ENCODE results near the gene IRAK3.

Gene IRAK3, protein sequence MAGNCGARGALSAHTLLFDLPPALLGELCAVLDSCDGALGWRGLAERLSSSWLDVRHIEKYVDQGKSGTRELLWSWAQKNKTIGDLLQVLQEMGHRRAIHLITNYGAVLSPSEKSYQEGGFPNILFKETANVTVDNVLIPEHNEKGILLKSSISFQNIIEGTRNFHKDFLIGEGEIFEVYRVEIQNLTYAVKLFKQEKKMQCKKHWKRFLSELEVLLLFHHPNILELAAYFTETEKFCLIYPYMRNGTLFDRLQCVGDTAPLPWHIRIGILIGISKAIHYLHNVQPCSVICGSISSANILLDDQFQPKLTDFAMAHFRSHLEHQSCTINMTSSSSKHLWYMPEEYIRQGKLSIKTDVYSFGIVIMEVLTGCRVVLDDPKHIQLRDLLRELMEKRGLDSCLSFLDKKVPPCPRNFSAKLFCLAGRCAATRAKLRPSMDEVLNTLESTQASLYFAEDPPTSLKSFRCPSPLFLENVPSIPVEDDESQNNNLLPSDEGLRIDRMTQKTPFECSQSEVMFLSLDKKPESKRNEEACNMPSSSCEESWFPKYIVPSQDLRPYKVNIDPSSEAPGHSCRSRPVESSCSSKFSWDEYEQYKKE

DNA sequence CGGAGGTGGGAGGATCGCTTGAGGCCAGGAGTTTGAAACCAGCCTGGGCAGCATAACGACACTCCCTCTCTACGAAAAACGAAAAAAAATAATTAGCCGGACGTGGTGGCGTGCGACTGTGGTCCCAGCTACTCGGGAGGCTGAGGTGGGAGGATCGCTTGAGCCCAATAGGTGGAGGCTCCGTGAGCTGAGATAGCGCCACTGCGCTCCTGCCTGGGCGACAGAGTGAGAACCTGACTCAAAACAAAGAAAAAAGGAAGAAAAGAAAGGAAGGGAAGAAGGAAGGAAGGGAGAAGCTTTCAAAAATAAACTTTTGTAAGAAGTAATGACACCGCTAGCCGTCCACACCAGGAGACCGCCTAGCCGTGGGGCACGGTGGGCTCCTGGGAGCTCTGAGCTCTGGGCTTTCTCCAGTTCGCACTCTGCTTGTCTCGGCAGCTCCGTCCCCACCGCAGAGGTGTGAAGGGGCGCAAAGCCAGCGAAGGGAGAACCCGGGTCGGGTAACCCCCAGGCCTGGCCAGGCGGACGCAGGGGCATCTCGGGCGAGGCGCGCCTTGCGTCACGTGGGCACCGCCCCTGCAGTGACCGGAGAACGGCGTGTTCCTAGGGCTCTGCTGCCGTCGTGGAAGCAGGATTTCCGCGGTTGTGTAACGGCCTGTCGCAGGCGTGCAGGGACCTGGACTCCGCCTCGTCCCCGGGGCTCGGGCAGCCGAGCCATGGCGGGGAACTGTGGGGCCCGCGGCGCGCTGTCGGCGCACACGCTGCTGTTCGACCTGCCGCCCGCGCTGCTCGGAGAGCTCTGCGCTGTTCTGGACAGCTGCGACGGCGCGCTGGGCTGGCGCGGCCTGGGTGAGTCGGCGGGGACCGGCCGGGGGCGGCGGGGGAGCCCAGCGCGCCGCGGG lies at the start of gene IRAK3:
Gene IRAK3 (plus strand): TSS at position 631 of the 902 bp plus-strand sequence. CDS start 86 bp downstream, at position 717.
- in situ Hi-C loops (cut with MboI; ENCODE audit: low sequenced_read_pairs), result no loop called here

- in situ Hi-C loops (cut with MboI; ENCODE audit: low sequenced_read_pairs), result no loop called here
Observed at GRCh38 chr12:66139328-66139727, 49.7 kb upstream of the IRAK3 start.

DNA sequence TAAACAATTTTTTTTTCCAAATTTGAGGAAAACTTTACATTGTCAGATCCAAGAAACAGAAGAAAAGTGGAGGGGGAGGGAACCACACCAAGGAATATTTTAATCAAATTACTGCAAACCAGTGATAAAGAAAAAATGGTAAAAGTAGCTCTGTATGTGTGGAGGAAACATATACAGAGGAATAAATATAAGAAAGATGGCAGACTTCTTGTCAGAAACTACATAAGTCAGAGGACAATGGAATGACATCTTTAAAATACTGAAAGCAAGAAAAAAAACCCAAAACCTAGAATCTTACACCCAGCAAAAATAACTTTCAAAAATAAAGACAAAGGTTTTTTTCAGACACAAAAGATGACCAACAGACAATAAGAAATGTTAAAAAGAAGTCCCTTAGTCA lies 48.3 kb upstream of the IRAK3 start:
- in situ Hi-C loops (cut with MboI; ENCODE audit: low sequenced_read_pairs), result no loop called here

DNA sequence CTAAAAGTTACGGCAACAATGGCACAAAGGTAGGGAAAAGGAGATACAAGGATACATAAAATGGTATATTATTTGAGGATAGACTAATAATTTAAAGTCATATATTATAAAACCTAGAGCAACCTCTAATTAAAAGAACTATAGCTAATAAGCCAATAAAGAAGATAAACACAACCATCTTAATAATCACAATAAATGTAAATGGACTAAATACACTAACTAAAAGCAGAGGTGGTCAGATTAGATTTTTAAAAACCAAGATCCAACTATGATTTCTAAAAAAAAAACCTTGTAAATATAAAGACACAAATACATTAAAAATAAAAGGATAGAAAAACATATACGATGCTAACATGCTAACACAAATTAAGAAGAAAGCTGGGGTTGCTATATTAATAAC lies 47.7 kb upstream of the IRAK3 start:
- in situ Hi-C loops (cut with MboI; ENCODE audit: low sequenced_read_pairs), result no loop called here

GRCh38 chr12:66142826-66143225 lies 46.2 kb upstream of the IRAK3 start:
- in situ Hi-C loops (cut with MboI; ENCODE audit: low sequenced_read_pairs), result no loop called here

GRCh38 chr12:66143868-66144267 lies 45.1 kb upstream of the IRAK3 start:
- in situ Hi-C loops (cut with MboI; ENCODE audit: low sequenced_read_pairs), result no loop called here

GRCh38 chr12:66144791-66145754 lies 43.9 kb upstream of the IRAK3 start:
- in situ Hi-C loops (cut with MboI; ENCODE audit: low sequenced_read_pairs), result no loop called here

GRCh38 chr12:66149702-66150398 lies 39.2 kb upstream of the IRAK3 start:
- in situ Hi-C loops (cut with MboI; ENCODE audit: low sequenced_read_pairs), result no loop called here

DNA sequence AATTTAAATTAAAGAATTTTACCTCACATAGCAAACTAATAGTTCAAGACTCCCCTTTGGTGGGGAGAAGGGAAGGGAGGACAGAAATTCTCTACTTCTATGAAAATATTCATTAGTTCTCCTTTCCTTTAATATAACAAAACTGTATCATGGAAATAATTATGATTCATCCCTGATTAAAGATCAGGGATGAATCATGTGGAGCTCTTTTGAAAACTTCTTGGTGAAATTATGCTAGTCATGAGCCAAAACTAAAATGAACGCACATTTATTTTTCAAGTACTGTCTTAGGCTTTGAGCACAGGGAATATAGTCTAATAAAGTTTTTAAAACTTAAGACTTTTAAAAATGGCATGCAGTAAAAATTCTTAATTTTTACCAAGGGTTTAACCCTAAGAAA lies 36.3 kb upstream of the IRAK3 start:
- in situ Hi-C loops (cut with MboI; ENCODE audit: low sequenced_read_pairs), result no loop called here

DNA sequence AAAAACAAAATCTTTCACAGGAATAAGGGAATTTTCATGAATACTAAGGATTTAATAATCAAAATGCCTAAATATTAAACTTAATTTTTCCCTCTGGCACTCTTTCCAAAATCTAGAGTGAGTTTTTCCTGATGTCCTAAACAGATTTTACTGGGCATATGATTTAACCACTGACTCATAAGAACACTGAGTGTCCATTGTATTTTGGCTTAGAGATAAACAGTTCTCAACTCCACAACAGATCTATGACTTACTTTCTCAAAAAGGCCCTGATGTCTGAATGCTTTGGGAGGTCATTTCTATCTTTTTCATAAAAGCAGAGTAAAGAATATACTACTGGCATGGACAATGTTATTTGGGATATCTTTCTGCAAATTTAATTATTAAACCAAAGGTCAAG lies 34.2 kb upstream of the IRAK3 start:
- in situ Hi-C loops (cut with MboI; ENCODE audit: low sequenced_read_pairs), result no loop called here

DNA sequence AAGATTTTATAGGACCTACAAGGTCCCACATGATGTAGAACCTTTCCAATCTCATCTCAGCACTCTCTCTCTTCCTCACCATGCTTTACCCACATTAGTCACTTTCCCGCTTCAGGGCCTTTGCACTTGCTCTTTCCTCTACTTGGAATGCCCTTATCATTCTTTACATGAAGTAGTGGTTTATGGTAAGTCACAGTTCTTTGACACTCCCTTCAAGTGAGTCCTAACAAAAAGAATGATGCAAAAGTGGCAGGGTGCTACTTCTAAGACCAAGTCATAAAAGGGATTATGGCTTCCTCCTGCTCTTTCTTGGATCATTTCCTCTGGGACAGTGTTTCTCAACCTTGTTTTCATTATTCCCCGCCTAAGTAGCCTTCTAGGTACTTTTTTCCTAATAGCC lies 32.4 kb upstream of the IRAK3 start:
- in situ Hi-C loops (cut with MboI; ENCODE audit: low sequenced_read_pairs), result no loop called here

DNA sequence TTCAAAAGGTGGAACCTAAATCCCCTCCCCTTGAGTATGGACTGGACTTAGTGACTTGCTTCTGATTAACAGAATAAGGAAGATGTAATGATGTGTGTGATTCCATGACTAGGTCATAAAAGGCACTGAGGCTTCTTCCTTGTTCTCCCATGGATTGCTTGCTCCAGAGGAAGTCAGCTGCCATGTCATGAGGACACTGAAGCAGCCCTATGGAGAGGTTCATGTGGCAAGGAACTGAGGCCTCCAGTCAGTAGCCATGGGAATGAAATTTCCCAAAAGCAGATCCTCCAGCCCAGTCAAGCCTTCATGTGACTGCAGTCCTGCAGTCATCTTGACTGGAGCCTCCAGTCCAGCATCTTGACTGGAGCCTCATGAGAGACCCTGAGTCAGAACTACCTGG lies 29.9 kb upstream of the IRAK3 start:
- in situ Hi-C loops (cut with MboI; ENCODE audit: low sequenced_read_pairs), result no loop called here

DNA sequence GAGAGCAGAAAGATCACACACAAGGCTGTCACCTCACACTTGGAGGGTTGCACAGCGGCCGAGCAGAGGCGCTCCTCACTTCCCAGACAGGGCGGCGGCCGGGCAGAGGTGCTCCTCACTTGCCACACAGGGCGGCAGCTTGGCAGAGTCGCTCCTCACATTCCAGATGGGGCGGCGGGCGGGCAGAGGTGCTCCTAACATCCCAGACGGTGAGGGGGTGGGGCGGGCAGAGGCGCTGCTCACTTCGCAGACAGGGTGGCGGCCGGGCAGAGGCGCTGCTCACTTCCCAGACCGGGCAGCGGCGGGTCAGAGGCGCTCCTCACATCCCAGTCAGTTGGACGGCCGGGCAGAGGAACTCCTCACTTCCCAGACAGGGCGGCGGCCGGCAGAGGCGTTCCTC lies 28.3 kb upstream of the IRAK3 start:
- in situ Hi-C loops (cut with MboI; ENCODE audit: low sequenced_read_pairs), result no loop called here

DNA sequence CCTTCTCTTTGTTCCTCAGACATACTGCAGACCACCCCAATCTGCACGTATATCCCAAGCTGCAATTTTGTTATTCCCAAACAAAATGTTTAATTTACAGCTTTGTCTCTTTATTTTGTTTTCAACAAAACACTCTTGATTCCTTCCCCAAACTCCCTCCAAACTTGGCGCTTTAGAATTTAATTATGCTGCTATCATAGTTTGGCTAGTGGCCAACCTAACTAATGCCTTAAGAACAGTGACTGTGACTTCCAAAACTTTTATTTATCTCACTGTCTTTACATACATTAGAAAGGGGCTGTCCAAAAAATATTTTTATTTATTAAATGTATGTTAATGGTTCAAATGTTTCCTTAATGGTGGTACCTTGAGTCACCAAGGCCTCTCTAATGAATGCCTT lies 26.3 kb upstream of the IRAK3 start:
- in situ Hi-C loops (cut with MboI; ENCODE audit: low sequenced_read_pairs), result no loop called here

GRCh38 chr12:66163289-66163688 lies 25.7 kb upstream of the IRAK3 start:
- in situ Hi-C loops (cut with MboI; ENCODE audit: low sequenced_read_pairs), result no loop called here

- in situ Hi-C loops (cut with MboI; ENCODE audit: low sequenced_read_pairs), result no loop called here
Observed at GRCh38 chr12:66164349-66164821, 24.6 kb upstream of the IRAK3 start.

DNA sequence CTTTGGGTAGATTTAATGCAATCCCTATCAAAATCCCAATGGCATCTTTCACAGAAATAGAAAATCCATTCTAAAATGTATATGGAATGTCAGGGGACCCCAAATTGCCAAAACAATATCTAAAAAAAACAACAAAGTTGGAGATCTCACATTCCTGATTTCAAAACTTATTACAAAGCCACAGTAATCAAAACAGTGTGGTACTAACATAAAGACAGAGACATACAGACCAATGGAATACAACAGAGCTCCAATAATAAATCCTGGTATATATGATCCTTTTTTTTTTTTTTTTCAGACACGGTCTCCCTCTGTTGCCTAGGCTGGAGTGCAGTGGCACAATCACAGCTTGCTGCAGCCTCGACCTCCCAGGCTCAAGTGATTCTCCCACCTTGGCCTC lies 23.9 kb upstream of the IRAK3 start:
- in situ Hi-C loops (cut with MboI; ENCODE audit: low sequenced_read_pairs), result no loop called here

DNA sequence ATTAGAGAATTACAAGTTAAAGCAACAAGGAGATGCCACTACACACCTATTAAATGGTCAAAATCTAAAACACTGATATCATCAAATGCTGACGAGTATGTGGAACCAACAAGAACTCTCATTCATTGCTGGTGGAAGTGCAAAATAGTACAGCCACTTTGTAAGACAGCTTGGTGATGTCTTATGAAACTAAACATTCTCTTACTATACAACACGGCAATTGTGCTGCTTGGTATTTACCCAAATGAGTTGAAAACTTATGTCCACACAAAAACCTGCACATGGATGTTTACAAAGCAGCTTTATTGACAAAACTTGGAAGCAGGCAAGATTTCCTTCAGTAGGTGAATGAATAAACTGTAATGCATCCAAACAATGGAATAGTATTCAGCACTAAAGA lies 22.5 kb upstream of the IRAK3 start:
- in situ Hi-C loops (cut with MboI; ENCODE audit: low sequenced_read_pairs), result no loop called here

DNA sequence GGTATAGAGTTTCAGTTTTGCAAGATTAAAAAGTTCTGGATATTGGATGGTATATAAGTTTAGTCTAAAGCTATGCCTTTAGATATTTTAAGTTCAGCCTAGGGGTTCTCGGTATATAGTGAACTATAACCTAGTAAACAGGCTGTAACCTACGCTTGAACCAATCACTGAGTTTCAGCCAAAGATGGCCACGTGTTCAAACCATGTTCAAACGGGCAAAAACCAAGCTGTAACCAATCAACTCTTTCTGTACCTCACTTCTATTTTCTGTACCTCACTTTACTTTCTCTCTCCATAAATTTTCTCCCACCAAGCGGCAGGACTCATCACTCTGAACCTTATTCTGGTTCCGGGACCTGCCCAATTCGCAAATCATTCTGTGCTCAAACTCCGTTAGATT lies 20.6 kb upstream of the IRAK3 start:
- in situ Hi-C loops (cut with MboI; ENCODE audit: low sequenced_read_pairs), result no loop called here
